Loucy (cell line): Measurements from ENCODE around the gene RAB4A.

ENCODE experiments used
- H2AFZ ChIP-seq: fragments of 200-600 bp; sonication (generic); 2 replicates; pipeline ENCODE4 v1.6.0; 2016; ENCODE audit warnings: antibody characterized with exemption, mild to moderate bottlenecking, low read length, moderate library complexity
- H3F3A ChIP-seq: fragments of 200-600 bp; 2 replicates; pipeline ENCODE4 v1.6.0; 2016; ENCODE audit warnings: antibody characterized with exemption, low read depth, mild to moderate bottlenecking
- H3K27me3 ChIP-seq: fragments of 200-600 bp; sonication (generic); 2 replicates; pipeline ENCODE4 v1.6.1; 2014; ENCODE audit warnings: low read length, mild to moderate bottlenecking; ENCODE audit not compliant: insufficient read depth, poor library complexity, severe bottlenecking
- H3K36me3 ChIP-seq: fragments of 200-600 bp; sonication (generic); 2 replicates; pipeline ENCODE4 v1.6.1; 2016; ENCODE audit warnings: low read length; ENCODE audit not compliant: insufficient read depth
- H3K4me1 ChIP-seq: fragments of 200-600 bp; sonication (generic); 2 replicates; pipeline ENCODE4 v1.5.1; 2014; ENCODE audit warnings: low read length, mild to moderate bottlenecking; ENCODE audit not compliant: insufficient read depth, poor library complexity, severe bottlenecking
- H3K4me2 ChIP-seq: fragments of 200-600 bp; sonication (generic); 2 replicates; pipeline ENCODE4 v1.6.0; 2014; ENCODE audit warnings: antibody characterized with exemption, low read length, low read depth, mild to moderate bottlenecking; ENCODE audit not compliant: poor library complexity, severe bottlenecking
- H3K4me3 ChIP-seq: fragments of 200-600 bp; sonication (generic); 2 replicates; pipeline ENCODE4 v1.5.1; 2014; ENCODE audit warnings: low read length, mild to moderate bottlenecking, mixed read lengths; ENCODE audit not compliant: poor library complexity, severe bottlenecking
- H3K79me2 ChIP-seq: fragments of 200-600 bp; sonication (generic); 2 replicates; pipeline ENCODE4 v1.6.1; 2014; ENCODE audit warnings: low read length; ENCODE audit not compliant: insufficient read depth
- H3K9ac ChIP-seq: fragments of 200-600 bp; sonication (generic); 2 replicates; pipeline ENCODE4 v1.6.0; 2014; ENCODE audit warnings: mild to moderate bottlenecking, low read depth, low read length, moderate library complexity; ENCODE audit not compliant: poor library complexity, severe bottlenecking
- H3K9me2 ChIP-seq: fragments of 200-600 bp; sonication (generic); replicated peaks from 2 replicates; pipeline ENCODE4 v1.6.1; 2016; ENCODE audit warnings: low read depth, low read length, mixed read lengths
- H3K9me3 ChIP-seq: fragments of 200-600 bp; sonication (generic); 2 replicates; pipeline ENCODE4 v1.6.1; 2014; ENCODE audit warnings: mild to moderate bottlenecking, antibody characterized with exemption, low read length, low read depth; ENCODE audit not compliant: insufficient read depth
- H4K20me1 ChIP-seq: fragments of 200-600 bp; sonication (generic); 2 replicates; pipeline ENCODE4 v1.6.0; 2014; ENCODE audit warnings: antibody characterized with exemption, low read length, mild to moderate bottlenecking; ENCODE audit not compliant: insufficient read depth, poor library complexity, severe bottlenecking
- CTCF ChIP-seq: fragments of 200-600 bp; sonication (generic); conservative IDR thresholded peaks from 2 replicates; pipeline ENCODE4 v1.5.1; 2014; ENCODE audit warnings: mild to moderate bottlenecking, antibody characterized with exemption, low read length
- EZH2phosphoT487 ChIP-seq: fragments of 200-600 bp; IDR thresholded peaks from 2 replicates; pipeline ENCODE4 v1.6.1; 2018; ENCODE audit warnings: antibody characterized with exemption, mild to moderate bottlenecking, moderate library complexity, borderline replicate concordance

The RAB4A gene

GRCh38 chr1:229229721-229230139 is 41.2 kb upstream of the RAB4A start:
- Histone ChIP-seq H3K36me3 (no peaks in the 10 kb centered on the region), H2AFZ (no peak overlapping the region), H4K20me1 (no peaks in the 10 kb centered on the region), H3K9ac (no peak overlapping the region), H3K27me3 (no peaks in the 10 kb centered on the region), H3K9me3 (no peaks in the 10 kb centered on the region), H3K4me3 (no peak overlapping the region), H3K4me1 (peaks cover 21% of the 10 kb centered on the region), H3K4me2 (no peak overlapping the region), H3F3A (no peaks in the 10 kb centered on the region), H3K9me2 (no peaks in the 10 kb centered on the region), H3K79me2 (no peaks in the 10 kb centered on the region)
- TF ChIP-seq EZH2phosphoT487 (no peak), CTCF (no peak)

GRCh38 chr1:229230140-229230892 is 40.6 kb upstream of the RAB4A start:
- Histone ChIP-seq H3K4me3 (no peak overlapping the region), H3K36me3 (no peaks in the 10 kb centered on the region), H2AFZ (no peak overlapping the region), H3K4me2 (no peak overlapping the region), H3K9me3 (no peaks in the 10 kb centered on the region), H3K9ac (no peak overlapping the region), H3K79me2 (no peaks in the 10 kb centered on the region), H3F3A (no peaks in the 10 kb centered on the region), H4K20me1 (no peaks in the 10 kb centered on the region), H3K9me2 (no peaks in the 10 kb centered on the region), H3K4me1 (peaks cover 15% of the 10 kb centered on the region), H3K27me3 (no peaks in the 10 kb centered on the region)
- no peak for TF ChIP-seq CTCF
- no peak for TF ChIP-seq EZH2phosphoT487

DNA sequence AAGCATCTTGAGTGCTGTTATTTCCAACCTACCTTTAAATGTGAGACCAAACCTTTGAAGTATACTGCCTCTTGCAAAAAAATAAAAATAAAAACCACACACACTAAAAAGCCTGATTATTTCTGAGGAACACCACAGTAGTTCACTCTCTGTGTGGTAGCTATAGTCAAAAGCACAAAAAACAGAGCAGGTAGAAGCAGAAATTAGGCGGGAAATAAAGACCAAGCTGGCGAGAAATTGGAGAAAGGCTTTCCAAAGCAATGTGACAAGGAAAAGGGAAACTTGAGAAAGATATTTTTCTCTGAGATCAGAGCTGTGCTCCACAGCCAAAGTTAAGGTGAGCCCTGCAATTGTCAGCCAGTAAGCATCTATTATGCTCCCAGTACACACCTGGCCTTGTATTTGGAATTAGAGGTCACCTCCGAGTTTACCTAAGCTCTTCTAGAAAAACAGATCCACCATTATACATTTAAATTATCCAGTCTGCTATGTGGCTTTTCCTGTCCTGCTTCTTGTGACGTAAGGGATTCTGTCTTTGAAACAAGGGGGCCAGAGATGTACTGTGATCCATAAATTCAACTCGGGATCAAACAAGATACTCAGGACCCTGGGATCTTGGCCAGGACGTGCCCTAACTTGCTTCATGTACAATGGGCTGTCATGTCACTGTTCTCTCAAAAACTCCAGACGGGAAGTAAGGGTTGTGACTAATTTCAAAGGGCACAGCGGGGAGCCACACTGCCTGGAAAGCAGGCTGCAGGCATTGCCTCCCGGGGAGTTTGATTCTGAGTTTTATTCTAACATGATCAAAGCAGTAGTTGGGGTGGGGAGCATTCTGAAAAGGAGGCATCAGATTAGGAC is 39.8 kb upstream of the RAB4A start:
- Histone ChIP-seq H3K4me1 (peaks cover 7% of the 10 kb centered on the region), H3K9me2 (no peaks in the 10 kb centered on the region), H3K9ac (no peak overlapping the region), H3K27me3 (no peaks in the 10 kb centered on the region), H3K4me3 (no peak overlapping the region), H3K36me3 (no peaks in the 10 kb centered on the region), H4K20me1 (no peaks in the 10 kb centered on the region), H3K9me3 (no peaks in the 10 kb centered on the region), H3K4me2 (no peak overlapping the region), H2AFZ (no peak overlapping the region), H3K79me2 (no peaks in the 10 kb centered on the region), H3F3A (no peaks in the 10 kb centered on the region)
- no peak for TF ChIP-seq CTCF
- TF ChIP-seq EZH2phosphoT487, result no peak
